ENCODE data around the gene OPRL1.
A peak's percentile ranks its signal among the peaks of the same experiment; 100 is the strongest.
"Not testable (repeated sequence)": the region's sequence is repeated elsewhere in the genome, so short reads cannot be mapped to it uniquely, and the experiment has no call there.

The OPRL1 gene

DNA sequence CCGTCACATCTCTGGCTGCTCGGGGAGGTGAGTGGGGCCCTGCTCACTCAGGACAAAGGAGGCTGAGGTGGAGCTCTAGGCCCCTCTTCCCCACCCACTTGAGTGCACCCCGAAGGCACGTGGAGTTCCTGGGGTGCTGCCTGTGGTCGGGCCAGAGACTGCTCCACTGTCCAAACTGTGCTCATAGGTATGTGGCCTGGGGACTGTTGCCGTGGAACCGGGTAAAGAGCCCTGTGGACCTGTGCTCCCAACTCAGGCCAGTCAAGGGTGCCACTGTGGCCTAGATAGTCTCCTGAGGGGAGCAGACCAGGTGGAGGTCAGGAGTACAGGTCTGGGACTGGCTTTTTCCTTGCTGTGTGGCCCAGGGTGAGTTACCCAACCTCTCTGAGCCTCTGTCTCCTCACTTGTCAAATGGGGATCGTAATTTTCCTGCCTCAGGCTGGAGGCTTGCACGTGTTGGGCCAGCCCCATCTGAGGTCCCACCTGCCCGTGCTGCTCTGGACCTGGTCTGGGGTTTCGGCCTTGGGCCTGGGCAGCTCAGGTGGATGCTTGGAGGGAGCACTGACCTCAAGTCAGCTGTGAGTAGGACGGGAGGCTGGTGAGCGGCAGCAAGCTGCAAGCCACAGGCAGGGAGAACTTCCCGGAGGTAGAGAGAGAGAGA lies 39.9 kb downstream of the OPRL1 start:
- DNase-seq, result no peak

DNA sequence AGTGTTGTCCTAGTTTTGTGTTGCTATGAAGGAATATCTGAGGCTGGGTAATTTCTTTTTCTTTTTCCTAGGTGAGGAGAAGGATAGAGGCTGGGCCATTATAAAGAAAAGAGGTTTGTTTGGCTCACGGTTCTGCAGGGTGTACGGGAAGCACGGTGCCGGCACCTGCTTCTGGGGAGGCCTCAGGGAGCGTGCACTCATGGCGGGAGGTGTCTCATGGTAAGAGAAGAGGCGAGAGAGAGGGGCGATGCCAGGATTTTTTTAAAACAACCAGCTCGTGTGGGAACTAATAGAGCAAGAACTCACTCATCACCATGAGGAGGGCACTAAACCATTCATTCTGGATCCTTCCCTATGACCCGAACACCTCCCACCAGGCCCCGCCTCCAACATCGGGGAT lies 41.7 kb downstream of the OPRL1 start:
- no peak for DNase-seq

DNA sequence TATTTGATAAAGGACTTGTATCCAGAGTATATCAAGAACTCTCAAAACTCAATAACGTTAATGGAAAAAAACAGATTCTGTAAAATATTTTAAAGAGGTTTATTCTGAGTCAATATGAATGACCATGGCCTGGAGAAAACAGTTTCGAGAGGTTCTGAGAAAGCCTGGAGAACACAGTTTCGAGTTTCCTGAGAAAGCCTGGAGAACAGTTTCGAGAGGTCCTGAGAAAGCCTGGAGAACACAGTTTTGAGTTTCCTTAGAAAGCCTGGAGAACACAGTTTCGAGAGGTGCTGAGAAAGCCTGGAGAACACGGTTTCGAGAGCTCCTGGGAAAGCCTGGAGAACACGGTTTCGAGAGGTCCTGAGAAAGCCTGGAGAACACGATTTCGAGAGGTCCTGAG lies 43.0 kb downstream of the OPRL1 start:
- not testable (repeated sequence) for DNase-seq

DNA sequence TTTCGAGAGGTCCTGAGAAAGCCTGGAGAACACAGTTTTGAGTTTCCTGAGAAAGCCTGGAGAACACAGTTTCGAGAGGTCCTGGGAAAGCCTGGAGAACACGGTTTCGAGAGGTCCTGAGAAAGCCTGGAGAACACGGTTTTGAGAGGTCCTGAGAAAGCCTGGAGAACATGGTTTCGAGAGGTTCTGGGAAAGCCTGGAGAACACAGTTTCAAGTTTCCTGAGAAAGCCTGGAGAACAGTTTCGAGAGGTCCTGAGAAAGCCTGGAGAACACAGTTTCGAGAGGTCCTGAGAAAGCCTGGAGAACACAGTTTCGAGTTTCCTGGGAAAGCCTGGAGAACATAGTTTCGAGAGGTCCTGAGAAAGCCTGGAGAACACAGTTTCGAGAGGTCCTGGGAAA lies 43.6 kb downstream of the OPRL1 start:
- not testable (repeated sequence) for DNase-seq

DNA sequence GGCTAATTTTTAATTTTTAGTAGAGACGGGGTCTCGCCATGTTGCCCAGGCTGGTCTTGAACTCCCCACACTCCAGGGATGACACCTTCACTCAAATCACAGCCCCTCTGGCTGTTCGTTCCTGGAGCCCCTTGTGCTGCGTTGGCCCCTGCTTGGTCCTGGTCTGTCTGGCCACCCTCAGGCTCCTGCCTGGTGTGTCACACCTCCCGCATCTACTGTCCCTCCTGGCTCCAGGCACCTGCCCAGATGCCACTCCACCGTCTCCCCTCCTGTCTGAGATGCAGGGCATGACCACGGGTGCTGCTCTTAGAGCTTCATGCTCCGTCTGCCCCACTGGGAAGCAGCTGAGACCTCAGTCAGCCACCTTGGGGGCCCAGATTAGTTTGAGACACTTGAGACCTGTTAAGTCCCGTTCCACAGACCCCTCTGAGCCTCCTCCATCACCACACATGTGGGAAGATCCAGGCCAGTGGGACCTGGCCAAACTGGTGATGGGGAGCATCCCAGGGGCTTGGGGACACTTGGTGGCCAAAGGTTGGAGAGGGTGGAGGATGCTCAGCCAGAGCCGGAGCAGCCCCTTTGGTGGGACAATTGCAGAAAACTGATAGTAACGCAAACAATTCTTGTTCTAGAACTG lies 49.4 kb downstream of the OPRL1 start:
- DNase-seq, result no peak

DNA sequence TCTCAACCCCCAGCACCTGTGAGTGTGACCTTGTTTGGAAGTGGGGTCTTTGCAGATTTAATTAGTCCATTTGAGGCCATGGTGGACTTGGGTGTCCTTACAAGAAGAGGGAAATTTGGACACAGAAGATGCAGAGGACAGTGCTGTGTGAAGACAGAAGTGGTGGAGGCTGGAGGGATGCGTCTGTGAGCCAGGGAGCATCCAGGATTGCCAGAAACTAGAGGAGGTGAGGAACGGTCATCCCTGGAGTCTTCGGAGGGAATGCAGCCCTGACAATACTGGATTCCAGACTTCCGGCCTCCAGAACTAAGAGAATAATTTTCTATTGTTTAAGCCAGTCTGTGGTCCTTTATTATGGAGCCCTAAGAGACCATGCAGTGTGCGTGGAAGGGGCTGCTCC lies 50.4 kb downstream of the OPRL1 start:
- DNase-seq, result no peak

DNA sequence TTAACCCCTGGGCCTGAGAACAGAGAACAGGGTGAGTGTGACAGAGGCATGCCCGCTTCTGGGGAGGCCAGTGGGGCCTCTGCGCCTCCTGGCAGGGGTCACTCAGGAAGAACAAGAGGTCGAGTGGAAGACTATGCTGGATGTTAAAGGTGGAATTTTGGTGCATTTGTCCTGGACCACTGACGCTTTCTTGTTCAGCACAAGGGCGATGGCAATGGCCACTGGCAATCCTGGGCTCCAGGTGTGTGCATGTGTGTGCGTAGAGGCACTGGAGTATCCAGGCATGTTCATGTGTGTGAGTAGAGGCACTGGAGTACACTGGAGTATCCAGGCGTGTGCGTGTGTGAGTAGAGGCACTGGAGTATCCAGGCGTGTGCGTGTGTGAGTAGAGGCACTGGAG lies 51.0 kb downstream of the OPRL1 start:
- DNase-seq, result no peak

DNA sequence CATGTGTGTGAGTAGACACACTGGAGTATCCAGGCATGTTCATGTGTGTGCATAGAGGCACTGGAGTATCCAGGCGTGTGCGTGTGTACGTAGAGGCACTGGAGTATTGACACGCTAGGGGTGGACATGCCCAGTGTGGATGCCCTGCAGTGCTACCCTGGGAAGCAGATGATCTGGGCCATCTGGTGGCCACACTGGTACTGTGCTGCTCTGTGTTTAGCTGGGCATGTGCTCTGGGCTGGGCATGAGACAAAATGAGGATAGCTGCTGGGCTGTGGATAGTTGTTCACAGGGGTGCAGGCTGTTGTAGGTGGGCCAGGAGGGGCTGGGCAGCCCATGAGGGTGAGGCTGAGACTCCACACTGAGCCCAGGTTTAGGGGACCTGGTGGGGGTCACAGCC lies 51.5 kb downstream of the OPRL1 start:
- peak; percentile 50 to 76 for DNase-seq

DNA sequence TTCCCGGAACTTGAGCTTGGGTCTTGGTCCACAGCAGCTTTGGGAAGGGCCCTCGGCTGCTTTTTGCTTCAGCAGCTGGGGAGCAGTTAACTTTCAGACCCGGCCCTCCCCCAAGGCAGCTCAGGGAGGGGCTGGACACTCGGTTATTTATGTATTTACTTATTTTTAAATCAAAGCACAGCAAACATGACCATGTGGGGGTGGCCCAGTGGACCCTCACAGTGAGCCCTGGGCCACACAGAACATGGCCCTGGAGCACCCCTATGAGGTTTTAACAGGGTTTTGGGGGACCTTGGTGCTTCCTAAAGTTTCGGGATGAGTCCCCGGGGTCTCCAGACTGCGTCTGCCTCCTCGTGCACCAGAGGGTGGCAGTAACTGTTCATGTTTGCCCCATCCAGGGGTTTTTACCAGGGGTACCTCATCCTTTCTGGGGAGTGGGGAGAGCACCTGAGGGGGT lies 54.1 kb downstream of the OPRL1 start:
- no peak for DNase-seq

DNA sequence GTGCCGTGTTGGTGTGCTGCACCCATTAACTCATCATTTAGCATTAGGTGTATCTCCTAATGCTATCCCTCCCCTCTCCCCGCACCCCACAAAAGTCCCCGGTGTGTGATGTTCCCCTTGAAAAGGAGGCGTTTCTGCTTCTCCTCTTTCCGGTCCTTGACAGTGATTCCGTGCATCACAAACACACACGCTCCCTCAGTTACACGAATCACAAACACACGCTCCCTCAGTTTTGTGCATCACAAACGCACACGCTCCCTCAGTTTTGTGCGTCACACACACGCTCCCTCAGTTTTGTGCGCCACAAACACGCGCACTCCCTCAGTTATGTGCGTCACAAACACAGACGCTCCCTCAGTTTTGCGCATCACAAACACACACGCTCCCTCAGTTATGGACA lies 54.9 kb downstream of the OPRL1 start:
- not testable (repeated sequence) for DNase-seq

DNA sequence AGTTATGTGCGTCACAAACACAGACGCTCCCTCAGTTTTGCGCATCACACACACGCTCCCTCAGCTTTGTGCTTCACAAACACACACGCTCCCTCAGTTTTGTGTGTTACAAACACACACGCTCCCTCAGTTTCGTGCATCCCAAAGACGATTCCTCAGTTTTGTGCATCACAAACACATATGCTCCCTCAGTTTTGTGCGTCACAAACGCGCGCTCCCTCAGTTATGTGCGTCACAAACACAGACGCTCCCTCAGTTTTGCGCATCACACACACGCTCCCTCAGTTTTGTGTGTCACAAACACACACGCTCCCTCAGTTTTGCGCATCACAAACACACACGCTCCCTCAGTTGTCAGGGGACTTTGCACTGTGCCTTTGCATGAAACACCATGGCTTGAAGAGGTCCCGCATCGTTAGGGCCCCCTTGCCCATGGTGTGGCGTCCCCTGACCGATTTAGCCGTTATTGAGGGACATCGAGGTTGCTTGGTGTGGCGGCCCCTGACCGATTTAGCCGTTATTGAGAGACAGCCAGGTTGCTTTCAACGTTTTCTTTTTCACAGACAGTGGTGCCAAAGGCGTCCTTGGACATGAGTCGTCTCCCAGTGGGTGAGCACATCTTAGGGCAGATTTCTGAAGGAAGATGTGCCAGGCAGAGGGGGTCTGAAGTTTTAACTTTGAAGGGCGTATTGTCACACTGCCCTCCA lies 56.3 kb downstream of the OPRL1 start:
- no peak for DNase-seq

DNA sequence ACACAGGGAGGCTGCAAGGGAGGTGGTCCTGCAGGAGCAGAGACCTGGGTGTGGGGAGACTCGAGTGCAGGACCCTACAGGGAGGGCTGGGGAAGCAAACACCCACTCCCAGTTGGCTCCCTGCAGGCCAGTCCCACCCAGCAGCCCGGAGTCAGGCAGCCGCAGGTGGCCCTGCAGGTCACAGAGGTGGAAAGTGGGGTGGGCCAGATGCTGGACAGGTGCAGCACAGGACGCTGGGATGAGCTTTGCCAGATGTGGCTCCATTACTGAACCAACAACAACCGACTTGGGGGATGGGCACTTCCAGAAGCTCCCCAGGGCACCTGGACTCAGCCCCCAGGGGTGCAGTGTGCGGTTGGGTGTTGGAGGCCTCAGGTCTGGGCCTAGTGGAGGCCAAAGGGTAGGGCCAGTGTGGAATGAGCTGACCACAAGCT lies 57.7 kb downstream of the OPRL1 start:
- no peak for DNase-seq

DNA sequence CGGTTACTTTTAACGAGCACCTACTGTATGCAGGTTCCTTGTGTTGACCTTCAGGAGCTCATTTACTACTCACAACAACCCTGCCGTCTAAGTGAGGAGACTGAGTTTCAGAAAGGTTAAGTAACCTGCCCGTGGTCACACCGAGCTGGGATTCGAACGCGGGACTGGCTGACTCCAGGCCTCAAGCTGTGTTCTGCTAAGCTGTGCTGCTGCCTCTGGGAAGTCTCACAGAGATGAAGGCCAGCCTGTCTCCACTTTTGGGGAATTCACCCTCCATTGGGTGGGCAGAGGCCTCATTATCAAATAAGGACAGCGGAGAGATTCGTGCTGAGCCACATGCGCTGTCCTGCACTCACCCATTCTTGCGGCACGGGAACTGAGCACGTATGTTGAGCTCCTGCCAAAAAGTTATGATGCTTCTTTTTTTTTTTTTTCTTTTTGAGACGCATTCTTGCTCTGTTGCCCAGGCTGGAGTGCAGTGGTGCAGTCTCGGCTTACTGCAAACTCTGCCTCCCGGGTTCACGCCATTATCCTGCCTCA lies 58.5 kb downstream of the OPRL1 start:
- DNase-seq, result no peak

DNA sequence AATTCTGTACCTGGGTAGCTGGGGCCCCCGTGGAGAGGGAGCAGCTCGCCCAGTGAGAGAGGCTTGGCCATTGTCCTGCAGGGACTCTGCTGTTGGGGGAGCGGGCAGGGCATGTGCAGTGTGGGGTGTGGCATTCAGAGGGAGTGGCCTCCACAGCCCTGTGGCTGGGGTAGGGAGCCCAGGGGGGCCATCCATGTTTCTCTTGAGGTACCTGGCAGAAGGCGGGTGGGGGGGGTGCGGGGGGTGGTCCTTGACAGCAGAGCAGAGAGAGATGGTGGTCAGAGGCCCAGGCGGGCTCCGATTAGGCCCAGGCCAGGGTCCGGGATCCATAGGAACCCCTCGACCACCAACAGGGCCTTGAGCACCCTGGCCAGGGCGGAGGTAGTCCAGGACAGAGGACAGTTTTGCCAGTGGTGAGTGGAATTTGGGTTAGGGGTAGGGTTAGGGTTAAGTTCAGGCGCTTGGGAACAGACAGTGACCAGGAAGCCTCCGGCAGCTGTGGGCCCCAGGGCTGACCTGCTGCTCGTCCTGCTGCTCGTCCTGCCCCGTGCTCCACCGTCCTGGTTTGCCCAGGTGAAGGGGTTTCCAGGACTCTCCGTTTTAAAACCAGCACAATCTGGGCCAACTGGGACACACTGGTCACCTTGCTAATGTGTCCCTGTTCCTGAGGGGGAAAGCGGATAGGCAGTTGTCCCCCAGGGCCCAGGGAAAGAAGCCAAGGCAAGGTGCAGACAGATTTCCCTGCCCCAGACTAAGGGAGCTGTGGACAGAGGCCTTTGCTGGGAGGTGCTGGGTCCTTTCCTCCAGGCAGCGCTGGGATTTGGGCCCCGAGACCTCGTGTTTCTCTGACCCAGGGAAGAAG lies 59.5 kb downstream of the OPRL1 start:
- DNase-seq, result no peak

DNA sequence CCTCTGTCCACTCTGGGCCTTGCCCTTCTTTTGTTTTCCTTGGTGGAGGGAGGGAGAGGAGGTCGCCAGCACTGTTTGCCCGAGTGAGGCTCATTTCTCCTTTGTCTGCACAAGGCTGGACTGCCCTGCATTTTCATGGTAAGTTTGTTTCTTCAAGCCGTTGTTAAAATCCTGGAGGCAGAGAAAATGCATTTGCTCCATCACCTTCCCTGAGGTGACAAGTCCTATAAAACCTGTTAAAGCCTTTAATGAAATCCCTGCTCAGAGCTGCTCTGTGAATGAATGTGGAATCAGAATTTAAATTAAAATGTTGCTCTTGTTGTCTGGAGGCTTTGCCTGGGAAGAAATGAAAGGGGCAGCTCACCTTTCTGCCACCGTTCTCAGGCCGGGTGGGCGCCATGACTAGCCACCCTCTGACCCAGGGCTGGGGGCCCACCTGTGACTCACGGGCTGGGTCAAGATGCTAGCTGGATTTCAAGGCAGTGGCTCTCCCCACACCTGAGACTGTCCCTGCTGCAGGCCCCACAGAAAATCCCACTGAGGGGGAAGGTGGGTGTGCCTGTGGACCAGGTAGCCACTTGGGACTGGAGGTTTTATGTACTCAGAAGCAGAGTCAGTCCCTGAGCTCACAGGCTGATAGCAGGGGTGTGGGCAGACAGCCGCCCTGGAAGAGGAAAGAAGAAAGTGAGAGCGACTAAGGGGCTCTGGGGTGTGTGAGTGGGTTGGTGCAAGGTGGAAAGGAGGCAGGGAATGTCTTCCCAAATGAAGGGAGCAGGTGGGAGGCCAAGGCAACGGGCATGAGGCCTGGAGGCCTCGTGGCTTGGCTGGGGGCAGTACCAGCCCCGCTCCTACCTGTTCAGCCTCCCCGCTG lies 60.4 kb downstream of the OPRL1 start:
- no peak for DNase-seq

DNA sequence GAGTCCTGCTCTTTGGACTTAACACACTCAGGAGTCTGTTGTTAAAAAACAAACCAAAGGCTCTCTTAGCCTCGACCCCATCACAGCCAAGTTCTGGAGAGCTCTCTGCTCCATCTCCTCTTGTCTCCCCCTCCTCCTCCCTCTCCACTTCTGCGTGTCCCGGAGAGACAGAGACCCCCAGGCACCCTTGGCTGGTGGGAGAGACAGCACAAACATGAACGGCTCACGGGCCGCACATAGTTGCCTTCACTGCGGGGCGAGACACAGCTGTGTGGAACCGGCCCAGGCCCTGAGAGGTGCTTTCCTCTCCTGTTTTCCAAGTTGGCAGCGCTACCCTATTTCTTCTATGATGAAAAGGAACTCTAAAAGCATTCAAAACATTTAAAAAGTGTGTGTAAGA lies 61.1 kb downstream of the OPRL1 start:
- DNase-seq, result no peak

DNA sequence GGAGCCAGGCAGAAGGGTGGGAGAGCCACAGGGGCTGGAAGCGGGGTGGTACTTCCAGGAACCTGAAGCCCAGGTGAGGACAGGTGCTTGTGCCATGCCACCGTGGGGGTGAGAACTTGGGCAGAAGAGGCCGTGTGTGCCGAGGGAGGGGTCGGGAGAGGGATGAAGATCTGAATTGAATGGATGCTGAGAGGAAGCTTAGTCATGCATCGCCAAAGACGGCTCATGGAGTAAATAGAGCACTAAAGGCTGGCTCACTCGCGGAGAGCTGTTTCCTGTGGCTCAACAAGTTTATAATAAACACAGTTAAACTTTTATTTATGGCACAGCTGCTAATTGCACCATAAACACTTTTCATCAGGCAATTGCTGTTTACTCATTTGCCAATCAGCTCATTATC lies 62.7 kb downstream of the OPRL1 start:
- DNase-seq, result no peak

DNA sequence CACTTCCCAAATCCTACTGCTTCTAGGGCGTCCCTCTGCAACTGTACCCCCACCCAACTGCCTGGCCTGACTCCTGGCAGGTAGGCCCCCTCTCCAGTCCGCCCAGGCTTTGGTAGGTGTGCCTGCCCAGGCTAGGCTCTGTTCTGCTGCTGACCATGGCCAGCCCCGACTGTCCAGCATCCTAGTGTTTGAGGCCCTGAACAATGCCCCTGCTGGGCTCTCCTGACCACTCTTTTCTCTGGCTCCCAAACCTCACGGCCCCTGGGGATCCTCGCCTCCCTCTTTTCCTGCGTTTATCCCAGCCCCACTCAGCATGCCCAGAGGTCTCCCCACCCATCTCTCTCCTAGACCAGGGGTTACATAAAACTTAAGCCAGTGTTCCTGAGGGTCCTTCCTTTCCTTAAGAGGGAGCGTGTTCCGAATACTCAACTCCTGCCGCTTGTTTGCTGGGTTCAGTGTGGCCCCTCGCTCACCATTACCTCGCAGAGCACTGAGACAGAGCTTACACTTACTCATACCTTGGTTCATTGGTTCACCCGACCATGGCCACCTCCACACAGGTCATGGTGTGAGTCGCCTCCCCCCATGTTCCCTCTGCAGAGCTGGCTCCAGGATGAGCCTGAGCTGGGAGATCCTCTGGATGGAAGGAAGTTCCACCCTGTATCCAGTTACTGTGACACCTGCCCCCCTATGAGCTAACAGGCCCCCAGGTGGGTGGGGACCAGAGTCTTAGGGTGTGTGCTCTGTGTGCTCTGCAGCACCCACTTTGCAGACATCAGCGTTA lies 63.3 kb downstream of the OPRL1 start:
- DNase-seq, result no peak

DNA sequence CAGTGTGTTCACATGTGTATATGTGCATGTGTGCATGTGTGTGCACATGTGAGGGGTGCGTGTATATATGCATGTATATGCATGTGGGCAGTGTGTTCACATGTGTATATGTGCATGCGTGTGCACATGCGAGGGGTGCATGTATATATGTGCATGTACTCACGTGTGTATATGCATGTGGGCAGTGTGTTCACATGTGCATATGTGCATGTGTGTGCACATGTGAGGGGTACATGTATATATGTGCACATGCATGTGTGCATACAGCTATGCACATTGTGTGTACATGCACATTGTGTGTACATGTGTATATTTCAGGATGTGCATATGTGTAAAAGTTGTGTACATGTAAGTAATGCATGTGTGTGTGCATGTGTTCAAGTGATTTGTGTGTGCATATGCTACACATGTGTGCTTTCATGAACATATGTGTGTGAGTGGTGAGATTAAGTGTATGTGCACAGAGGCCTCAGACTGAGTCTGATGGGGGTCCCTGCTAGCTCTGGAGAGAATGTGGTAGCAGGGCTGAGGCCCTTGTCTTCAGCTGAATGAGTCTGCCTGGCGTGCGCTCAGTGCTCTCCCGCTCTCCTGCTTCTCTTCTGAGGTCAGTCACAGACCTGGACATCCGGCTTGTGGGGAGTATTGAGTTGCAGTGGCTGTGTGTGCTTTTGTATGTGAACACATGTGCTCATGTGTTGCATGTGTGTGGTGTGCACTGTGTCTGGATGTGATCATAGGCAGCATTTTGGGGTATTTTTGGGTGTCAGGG lies 64.4 kb downstream of the OPRL1 start:
- DNase-seq, result no peak

All from SW 1271 (cell line).